Lung (tissue), 12 donors: Measurements from ENCODE around the gene UXS1. TPM values are rescaled to one million over a fixed set of nuclear protein-coding genes. Genes with fewer than 3 reads are reported as not detected.

Experiments
- ATAC-seq: fragments of 200-7000 bp; cut with Tn5 transposase; one replicate; pipeline ENCODE4 v1.9.1; 2020; ENCODE audit warnings: moderate number of reproducible peaks; ENCODE audit not compliant: insufficient read depth, low FRiP score
- DNase-seq, 3 donors: peaks; one replicate each; pipeline ENCODE4 v3.0.0-alpha.2; 2013 to 2017
- H3K27ac ChIP-seq, 2 donors: one replicate each; pipeline ENCODE4 v1.5.1; 2013; ENCODE audit warnings: mild to moderate bottlenecking in 2 of 2, moderate library complexity in 2 of 2, control low read depth in 1 of 2, inconsistent platforms in 1 of 2, low read depth in 1 of 2, low read length in 1 of 2
- H3K27me3 ChIP-seq, 3 donors: one replicate each; pipeline ENCODE4 v1.5.1; 2013; ENCODE audit warnings: low read length in 2 of 3; ENCODE audit not compliant: control insufficient read depth in 3 of 3, insufficient read depth in 3 of 3
- H3K36me3 ChIP-seq, 4 donors: one replicate each; pipeline ENCODE4 v1.5.1; 2013; ENCODE audit warnings: low read length in 4 of 4, mild to moderate bottlenecking in 1 of 4, moderate library complexity in 1 of 4; ENCODE audit not compliant: control insufficient read depth in 4 of 4, insufficient read depth in 4 of 4
- H3K4me1 ChIP-seq, 5 donors: one replicate each; pipeline ENCODE4 v1.5.1; 2013; ENCODE audit warnings: low read length in 5 of 5, mild to moderate bottlenecking in 2 of 5, moderate library complexity in 1 of 5; ENCODE audit not compliant: control insufficient read depth in 5 of 5, insufficient read depth in 5 of 5
- H3K4me3 ChIP-seq: one replicate; pipeline ENCODE4 v1.5.1; 2013; ENCODE audit warnings: mild to moderate bottlenecking, control low read depth, moderate library complexity
- H3K9ac ChIP-seq, 2 donors: one replicate each; pipeline ENCODE4 v1.5.1; 2013; ENCODE audit warnings: low read length in 2 of 2, control low read depth in 1 of 2; ENCODE audit not compliant: insufficient read depth in 1 of 2
- H3K9me3 ChIP-seq, 4 donors: one replicate each; pipeline ENCODE4 v1.5.1; 2013; ENCODE audit warnings: low read length in 3 of 4, mild to moderate bottlenecking in 1 of 4, moderate library complexity in 1 of 4; ENCODE audit not compliant: control insufficient read depth in 4 of 4, insufficient read depth in 3 of 4
- WGBS, 2 donors: extraction: QIAGEN DNeasy Blood & Tissue Kit; methylation state at CpG; one replicate each; pipeline ENCODE4 v1.1.7; 2013; 5-methylcytosine and 5-hydroxymethylcytosine counted together
- polyA plus RNA-seq, 2 donors: library from polyadenylated mRNA; stranded (reverse); fragments of 200-250 nt; gene quantifications; one replicate each; pipeline ENCODE4 v1.2.1, GENCODE V29; 2013
- total RNA-seq, 2 donors: library from RNA; depleted of rRNA in 1 of 2; stranded (reverse); fragments of >200 nt in 1 of 2; gene quantifications; one replicate each; pipeline ENCODE4 v1.2.1, GENCODE V29; 2014 to 2021
- TF ChIP-seq, protein P1 (sequence below): IDR thresholded peaks from 2 replicates; pipeline ENCODE4 v1.5.1; 2012; ENCODE audit warnings: mild to moderate bottlenecking; ENCODE audit errors: control extremely low read depth, extremely low read depth
- donor health status: control.
- donor health status: control.
- donor health status: Bipolar disorder and iron deficiency.
- donor health status: healthy.
- donor health status: DM: yes; HTN: yes; CAD: no.

Gene UXS1
- total and polyA plus RNA-seq, 4 donors = 24.6 to 96.5 (median 43.1) TPM

DNA sequence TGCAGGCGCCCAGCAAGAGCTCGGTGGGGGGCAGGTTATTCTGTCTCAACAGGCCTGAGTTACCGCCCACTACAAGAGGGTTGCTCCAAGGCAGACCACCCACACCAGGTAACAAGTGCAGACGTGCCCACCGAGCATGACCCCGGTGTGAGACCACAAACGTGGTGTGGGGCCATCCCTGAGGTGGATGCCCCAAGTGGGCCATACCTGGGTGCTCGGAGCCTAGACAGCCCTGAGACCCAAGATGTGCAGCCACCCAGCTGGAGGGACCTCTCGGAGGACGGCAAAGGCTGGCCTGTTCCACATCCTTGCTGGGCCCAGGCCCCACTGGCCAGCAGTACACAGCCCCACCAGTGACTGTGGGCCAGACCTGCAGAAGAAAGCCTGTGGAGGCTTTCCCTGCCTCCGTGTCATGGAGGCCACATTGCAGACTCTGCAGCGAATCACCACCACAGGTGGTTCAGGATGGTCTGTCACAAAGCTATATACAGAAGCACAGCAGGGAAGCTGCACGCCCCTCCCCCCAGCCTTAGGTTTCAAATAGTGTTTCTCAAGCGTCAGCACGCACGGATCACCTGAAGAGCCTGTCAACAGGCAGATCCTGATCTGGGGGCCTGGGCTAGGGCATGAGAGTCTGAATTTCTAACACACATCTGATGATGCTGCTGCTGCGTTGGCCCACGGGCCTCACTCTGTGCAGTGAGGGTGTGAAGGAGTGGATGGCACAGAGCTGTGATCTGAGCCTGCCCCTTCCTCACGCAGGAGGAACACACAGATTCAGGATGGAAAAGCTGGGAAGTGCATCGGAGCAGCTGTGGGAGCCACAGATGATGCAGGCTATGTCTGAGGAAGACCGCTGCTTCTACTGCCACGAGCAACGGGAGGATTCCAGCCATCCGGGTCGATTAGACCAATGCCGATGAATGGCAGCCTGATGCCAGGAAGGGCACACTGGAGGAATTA lies 96.8 kb downstream of the UXS1 start:
- no peak for DNase-seq
- no peaks in the 10 kb centered on the region for H3K4me1 ChIP-seq
- no peaks in the 10 kb centered on the region for H3K27me3 ChIP-seq
- no peak overlapping the region for H3K4me3 ChIP-seq
- peaks cover 0 to 29% (median 21%) of the 10 kb centered on the region in 4 donors for H3K36me3 ChIP-seq
- ATAC-seq = no peak
- 94 to 97% methylated on average over 26 of the region's 26 CpGs for WGBS, 2 donors
- H3K9ac ChIP-seq = no peak overlapping the region
- H3K27ac ChIP-seq = no peak overlapping the region
- TF ChIP-seq, protein P1, sequence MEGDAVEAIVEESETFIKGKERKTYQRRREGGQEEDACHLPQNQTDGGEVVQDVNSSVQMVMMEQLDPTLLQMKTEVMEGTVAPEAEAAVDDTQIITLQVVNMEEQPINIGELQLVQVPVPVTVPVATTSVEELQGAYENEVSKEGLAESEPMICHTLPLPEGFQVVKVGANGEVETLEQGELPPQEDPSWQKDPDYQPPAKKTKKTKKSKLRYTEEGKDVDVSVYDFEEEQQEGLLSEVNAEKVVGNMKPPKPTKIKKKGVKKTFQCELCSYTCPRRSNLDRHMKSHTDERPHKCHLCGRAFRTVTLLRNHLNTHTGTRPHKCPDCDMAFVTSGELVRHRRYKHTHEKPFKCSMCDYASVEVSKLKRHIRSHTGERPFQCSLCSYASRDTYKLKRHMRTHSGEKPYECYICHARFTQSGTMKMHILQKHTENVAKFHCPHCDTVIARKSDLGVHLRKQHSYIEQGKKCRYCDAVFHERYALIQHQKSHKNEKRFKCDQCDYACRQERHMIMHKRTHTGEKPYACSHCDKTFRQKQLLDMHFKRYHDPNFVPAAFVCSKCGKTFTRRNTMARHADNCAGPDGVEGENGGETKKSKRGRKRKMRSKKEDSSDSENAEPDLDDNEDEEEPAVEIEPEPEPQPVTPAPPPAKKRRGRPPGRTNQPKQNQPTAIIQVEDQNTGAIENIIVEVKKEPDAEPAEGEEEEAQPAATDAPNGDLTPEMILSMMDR = no peak
- H3K9me3 ChIP-seq = no peaks in the 10 kb centered on the region

DNA sequence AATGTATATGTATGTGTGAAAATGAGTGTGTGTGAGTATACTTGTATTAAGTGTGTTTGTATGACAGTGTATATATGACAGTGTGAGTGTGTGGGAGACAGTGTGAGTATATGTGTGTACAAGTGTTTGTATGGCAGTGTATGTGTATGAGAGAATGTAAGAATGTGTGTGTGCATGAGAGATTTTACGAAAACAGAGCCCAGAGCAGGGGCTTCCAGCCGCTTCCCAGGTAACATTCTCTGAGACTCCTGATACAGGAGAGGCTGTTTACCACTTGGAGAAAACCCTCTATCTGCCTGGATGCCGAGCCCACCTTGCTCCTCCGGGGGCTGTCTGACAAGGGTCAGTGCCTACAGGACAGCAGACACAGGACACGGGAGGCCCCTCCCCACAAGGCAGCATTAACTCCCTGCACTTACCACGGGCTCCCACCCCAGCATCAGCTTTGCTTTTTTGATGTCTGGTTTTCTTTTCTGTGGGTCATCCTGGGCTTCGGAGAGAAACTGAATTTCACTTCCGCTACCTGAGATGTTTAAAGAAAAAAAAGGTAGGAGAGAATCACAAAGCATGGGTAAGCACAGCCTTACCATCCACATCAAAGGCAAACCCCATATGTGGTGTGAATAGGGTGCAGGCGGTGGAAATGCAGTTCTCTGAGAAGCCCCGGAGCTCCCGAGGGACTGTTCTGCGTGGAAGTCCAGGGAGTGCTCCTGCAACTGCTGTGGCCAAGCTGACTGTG lies 97.6 kb downstream of the UXS1 start:
- no peak overlapping the region for H3K27ac ChIP-seq
- no peaks in the 10 kb centered on the region for H3K4me1 ChIP-seq
- DNase-seq = no peak
- H3K9ac ChIP-seq = no peak overlapping the region
- TF ChIP-seq, protein P1 = no peak
- H3K4me3 ChIP-seq = no peak overlapping the region
- H3K9me3 ChIP-seq = no peaks in the 10 kb centered on the region
- ATAC-seq = no peak
- no peaks in the 10 kb centered on the region for H3K27me3 ChIP-seq
- H3K36me3 ChIP-seq = peaks cover 0 to 29% (median 21%) of the 10 kb centered on the region in 4 donors
- 85 to 91% methylated on average over 12 of the region's 12 CpGs for WGBS, 2 donors

DNA sequence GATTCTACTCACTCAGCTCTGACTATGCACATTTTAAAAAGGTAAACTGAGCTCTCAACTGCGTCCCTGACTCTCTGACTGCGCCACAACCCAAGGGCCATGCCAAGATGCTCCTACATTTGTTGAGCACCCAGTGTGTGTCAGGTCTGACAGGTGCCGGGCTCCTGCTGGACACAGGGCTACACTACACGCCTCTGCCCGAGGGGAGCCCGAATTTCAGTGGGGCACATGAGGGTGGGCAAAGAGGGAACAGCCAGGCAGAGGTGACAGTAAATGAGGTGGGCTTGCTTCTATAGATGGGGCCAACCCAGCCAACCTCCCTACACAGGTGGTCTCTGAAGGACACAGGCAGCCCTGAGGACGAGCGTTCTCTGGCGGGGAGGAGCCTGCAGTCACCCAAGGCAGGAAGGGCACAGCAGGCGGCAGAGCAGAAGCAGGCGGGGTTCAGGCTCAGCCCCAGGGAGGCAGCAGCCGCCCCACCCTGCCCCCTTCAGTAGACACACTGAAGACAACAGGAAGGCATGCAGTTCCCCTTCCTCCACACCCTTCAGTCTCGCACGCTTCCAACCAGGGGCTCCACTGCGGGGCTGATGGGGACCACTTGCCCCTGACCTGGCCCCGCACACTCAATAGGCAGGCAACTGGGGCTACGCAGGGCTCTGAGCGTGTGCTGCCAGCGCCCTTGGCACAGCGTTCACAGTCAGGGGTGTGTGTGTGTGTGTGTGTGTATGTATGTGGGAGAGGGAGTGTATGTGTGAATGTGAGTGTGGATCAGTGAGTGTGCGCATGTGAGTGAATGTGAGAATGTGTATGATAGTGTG lies 98.4 kb downstream of the UXS1 start:
- ATAC-seq (no peak), DNase-seq (no peak)
- Histone ChIP-seq H3K36me3 (peaks cover 0 to 28% (median 20%) of the 10 kb centered on the region in 4 donors), H3K27me3 (no peaks in the 10 kb centered on the region), H3K27ac (peak overlapping the region in 1 of 2 donors; percentile 14), H3K9me3 (no peaks in the 10 kb centered on the region), H3K4me1 (no peaks in the 10 kb centered on the region), H3K9ac (no peak overlapping the region), H3K4me3 (no peak overlapping the region)
- TF ChIP-seq, protein P1 = no peak
- 50 to 65% methylated on average over 21 of the region's 21 CpGs for WGBS, 2 donors
